HL-60 (cell line): ENCODE results near the gene CDK5R1.

Source experiments
- DNase-seq, 2 experiments: peaks; one replicate each; pipeline ENCODE4 v3.0.0-alpha.2; 2010 to 2020; ENCODE audit warnings: low read depth in 1 of 2, low spot score in 1 of 2
- H3K27ac ChIP-seq: fragments of 250-450 bp; sonication (Bioruptor Pico); replicated peaks from 2 replicates; pipeline ENCODE4 v1.5.1; 2020; ENCODE audit warnings: mild to moderate bottlenecking, moderate library complexity
- H3K27me3 ChIP-seq: fragments of 250-450 bp; sonication (Bioruptor Pico); 2 replicates; pipeline ENCODE4 v1.5.1; 2021; ENCODE audit warnings: mild to moderate bottlenecking, moderate library complexity; ENCODE audit not compliant: insufficient read depth, poor library complexity, severe bottlenecking
- H3K4me3 ChIP-seq: replicated peaks from 2 replicates; pipeline ENCODE4 v1.5.1; 2011; ENCODE audit warnings: mild to moderate bottlenecking, control low read depth, low read length; ENCODE audit not compliant: insufficient read depth
- CTCF ChIP-seq: IDR thresholded peaks from one replicate; pipeline ENCODE4 v1.5.1; 2011; ENCODE audit warnings: low read length, control low read depth, inconsistent platforms; ENCODE audit not compliant: insufficient read depth
- GABPA ChIP-seq: IDR thresholded peaks from 2 replicates; pipeline ENCODE4 v1.6.1; 2012; ENCODE audit warnings: low read depth
- POLR2AphosphoS5 ChIP-seq: IDR thresholded peaks from 2 replicates; pipeline ENCODE4 v1.6.1; 2012; ENCODE audit warnings: low read depth
- SPI1 ChIP-seq: IDR thresholded peaks from 2 replicates; pipeline ENCODE4 v1.6.1; 2012; ENCODE audit warnings: low read depth, mild to moderate bottlenecking, borderline replicate concordance
- TF ChIP-seq, protein P1 (sequence below): IDR thresholded peaks from 2 replicates; pipeline ENCODE4 v1.6.1; 2012; ENCODE audit warnings: low read depth; ENCODE audit not compliant: insufficient replicate concordance

Gene CDK5R1

GRCh38 chr17:32497431-32498205 lies 10.8 kb downstream of the CDK5R1 start:
- Histone ChIP-seq H3K27ac (no peak overlapping the region), H3K4me3 (no peak overlapping the region), H3K27me3 (no peaks in the 10 kb centered on the region)
- DNase-seq: no peak
- no peak for TF ChIP-seq CTCF
- no peak for TF ChIP-seq GABPA
- TF ChIP-seq SPI1: no peak
- TF ChIP-seq, protein P1, sequence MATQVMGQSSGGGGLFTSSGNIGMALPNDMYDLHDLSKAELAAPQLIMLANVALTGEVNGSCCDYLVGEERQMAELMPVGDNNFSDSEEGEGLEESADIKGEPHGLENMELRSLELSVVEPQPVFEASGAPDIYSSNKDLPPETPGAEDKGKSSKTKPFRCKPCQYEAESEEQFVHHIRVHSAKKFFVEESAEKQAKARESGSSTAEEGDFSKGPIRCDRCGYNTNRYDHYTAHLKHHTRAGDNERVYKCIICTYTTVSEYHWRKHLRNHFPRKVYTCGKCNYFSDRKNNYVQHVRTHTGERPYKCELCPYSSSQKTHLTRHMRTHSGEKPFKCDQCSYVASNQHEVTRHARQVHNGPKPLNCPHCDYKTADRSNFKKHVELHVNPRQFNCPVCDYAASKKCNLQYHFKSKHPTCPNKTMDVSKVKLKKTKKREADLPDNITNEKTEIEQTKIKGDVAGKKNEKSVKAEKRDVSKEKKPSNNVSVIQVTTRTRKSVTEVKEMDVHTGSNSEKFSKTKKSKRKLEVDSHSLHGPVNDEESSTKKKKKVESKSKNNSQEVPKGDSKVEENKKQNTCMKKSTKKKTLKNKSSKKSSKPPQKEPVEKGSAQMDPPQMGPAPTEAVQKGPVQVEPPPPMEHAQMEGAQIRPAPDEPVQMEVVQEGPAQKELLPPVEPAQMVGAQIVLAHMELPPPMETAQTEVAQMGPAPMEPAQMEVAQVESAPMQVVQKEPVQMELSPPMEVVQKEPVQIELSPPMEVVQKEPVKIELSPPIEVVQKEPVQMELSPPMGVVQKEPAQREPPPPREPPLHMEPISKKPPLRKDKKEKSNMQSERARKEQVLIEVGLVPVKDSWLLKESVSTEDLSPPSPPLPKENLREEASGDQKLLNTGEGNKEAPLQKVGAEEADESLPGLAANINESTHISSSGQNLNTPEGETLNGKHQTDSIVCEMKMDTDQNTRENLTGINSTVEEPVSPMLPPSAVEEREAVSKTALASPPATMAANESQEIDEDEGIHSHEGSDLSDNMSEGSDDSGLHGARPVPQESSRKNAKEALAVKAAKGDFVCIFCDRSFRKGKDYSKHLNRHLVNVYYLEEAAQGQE: no peak
- no peak for TF ChIP-seq POLR2AphosphoS5

- H3K4me3 ChIP-seq: no peak overlapping the region
- H3K27me3 ChIP-seq: no peaks in the 10 kb centered on the region
- no peak for DNase-seq
- TF ChIP-seq, protein P1: no peak
- no peak for TF ChIP-seq GABPA
- no peak for TF ChIP-seq POLR2AphosphoS5
- TF ChIP-seq CTCF: no peak
- TF ChIP-seq SPI1: no peak
- no peak overlapping the region for H3K27ac ChIP-seq
Measured at GRCh38 chr17:32498391-32498790, 11.6 kb downstream of the CDK5R1 start.

DNA sequence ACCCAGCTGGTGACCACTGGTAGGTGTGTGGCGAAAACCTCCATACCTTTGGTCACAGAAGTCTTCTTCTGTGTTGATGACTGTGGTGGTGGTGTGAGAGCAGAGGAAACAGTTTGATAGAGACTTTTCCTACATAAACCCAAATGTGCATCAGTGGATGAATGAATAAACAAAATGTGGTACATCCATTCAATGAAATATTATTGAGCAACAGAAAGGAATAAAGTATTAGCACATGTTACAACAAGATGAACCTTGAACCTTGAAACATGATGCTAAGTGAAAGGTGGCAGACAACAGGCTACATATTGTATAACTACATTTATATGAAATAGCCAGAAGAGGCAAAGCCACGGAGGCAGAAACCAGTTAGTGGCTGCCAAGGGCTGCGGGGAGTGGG lies 15.2 kb downstream of the CDK5R1 start:
- no peak overlapping the region for H3K4me3 ChIP-seq
- no peak for TF ChIP-seq GABPA
- no peak for TF ChIP-seq POLR2AphosphoS5
- no peak for TF ChIP-seq CTCF
- TF ChIP-seq SPI1: no peak
- TF ChIP-seq, protein P1: no peak
- no peaks in the 10 kb centered on the region for H3K27me3 ChIP-seq
- no peak overlapping the region for H3K27ac ChIP-seq
- no peak for DNase-seq
